Measurements from ENCODE around the gene PDLIM5. TPM values are rescaled to one million over a fixed set of nuclear protein-coding genes. Genes with fewer than 3 reads are reported as not detected.

PDLIM5 gene
- total RNA-seq, 1 donor from 2014 or later, result 71.0 TPM

DNA sequence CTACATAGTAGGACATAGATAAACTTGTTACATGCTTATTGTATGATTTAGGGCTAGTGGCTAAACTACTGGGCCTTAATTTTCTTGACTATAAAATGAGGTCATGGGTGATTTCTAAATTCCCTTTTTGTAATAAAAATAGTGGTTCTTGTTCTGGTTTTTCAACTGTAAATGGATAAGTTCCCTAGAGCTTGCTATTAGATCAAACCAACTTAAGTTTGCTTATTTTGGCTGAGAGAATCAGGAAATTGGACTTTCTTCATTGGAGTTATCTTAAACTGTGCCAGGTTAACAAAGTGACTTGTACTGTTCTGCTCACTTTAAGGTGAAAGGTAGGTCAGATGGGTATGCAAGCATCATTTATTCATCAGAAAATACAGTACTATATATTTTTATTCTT lies 78.3 kb downstream of the PDLIM5 start:
- Mint-ChIP-seq H3K9me3 (no peaks in the 10 kb centered on the region), H3K4me3 (no peak overlapping the region), H3K27ac (ENCODE audit: unreplicated experiment) (no peak overlapping the region), H3K4me1 (peaks cover 3% of the 10 kb centered on the region), H3K36me3 (ENCODE audit: low read depth) (peaks cover 4% of the 10 kb centered on the region), H3K27me3 (ENCODE audit: low read depth) (no peaks in the 10 kb centered on the region)
- TF ChIP-seq, protein P1, sequence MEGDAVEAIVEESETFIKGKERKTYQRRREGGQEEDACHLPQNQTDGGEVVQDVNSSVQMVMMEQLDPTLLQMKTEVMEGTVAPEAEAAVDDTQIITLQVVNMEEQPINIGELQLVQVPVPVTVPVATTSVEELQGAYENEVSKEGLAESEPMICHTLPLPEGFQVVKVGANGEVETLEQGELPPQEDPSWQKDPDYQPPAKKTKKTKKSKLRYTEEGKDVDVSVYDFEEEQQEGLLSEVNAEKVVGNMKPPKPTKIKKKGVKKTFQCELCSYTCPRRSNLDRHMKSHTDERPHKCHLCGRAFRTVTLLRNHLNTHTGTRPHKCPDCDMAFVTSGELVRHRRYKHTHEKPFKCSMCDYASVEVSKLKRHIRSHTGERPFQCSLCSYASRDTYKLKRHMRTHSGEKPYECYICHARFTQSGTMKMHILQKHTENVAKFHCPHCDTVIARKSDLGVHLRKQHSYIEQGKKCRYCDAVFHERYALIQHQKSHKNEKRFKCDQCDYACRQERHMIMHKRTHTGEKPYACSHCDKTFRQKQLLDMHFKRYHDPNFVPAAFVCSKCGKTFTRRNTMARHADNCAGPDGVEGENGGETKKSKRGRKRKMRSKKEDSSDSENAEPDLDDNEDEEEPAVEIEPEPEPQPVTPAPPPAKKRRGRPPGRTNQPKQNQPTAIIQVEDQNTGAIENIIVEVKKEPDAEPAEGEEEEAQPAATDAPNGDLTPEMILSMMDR (conservative IDR thresholded peaks at IDR 0.05), result no peak
- no peak for DNase-seq (ENCODE audit: low read depth, low spot score)

DNA sequence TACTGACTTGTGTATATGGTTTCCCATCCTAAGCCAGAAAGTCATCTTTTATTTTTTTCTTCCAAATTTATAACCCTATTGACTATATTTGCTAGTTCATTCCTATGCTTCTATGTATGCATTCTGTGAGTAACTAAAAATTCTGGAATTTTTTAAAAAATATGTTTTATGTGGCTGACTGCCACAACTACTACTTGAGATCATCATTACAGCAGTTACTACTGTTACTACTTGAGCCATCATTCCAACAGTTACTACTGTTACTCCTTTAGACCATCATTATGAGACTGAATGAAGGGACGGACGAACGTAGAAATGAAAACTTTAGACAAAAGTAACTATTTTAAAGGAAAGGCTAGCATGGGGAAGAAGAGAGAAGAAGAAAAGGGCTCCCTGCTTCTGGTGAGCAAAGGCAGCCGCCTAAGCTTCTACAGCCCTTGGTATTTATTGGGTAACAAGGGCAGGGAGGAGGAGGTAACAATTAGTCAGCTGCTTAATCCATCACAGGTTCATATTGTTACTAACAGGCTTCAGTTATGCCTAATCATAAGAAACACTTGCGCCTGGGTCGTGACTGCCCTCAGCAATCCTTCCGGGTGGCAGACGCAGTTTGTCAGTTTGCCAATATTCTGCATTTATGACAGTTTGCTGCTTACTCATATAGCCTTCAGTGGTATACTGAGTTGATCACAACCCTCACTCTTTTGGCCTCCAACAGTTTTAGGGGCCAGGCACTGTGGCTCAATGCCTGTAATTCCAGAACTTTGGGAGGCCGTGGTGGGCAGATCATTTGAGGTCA lies 80.4 kb downstream of the PDLIM5 start:
- Mint-ChIP-seq H3K4me3 (no peak overlapping the region), H3K27ac (ENCODE audit: unreplicated experiment) (no peak overlapping the region), H3K27me3 (ENCODE audit: low read depth) (no peaks in the 10 kb centered on the region), H3K36me3 (ENCODE audit: low read depth) (peaks cover 4% of the 10 kb centered on the region), H3K9me3 (no peaks in the 10 kb centered on the region), H3K4me1 (peaks cover 18% of the 10 kb centered on the region)
- TF ChIP-seq, protein P1 (conservative IDR thresholded peaks at IDR 0.05), result no peak
- no peak for DNase-seq (ENCODE audit: low read depth, low spot score)

DNA sequence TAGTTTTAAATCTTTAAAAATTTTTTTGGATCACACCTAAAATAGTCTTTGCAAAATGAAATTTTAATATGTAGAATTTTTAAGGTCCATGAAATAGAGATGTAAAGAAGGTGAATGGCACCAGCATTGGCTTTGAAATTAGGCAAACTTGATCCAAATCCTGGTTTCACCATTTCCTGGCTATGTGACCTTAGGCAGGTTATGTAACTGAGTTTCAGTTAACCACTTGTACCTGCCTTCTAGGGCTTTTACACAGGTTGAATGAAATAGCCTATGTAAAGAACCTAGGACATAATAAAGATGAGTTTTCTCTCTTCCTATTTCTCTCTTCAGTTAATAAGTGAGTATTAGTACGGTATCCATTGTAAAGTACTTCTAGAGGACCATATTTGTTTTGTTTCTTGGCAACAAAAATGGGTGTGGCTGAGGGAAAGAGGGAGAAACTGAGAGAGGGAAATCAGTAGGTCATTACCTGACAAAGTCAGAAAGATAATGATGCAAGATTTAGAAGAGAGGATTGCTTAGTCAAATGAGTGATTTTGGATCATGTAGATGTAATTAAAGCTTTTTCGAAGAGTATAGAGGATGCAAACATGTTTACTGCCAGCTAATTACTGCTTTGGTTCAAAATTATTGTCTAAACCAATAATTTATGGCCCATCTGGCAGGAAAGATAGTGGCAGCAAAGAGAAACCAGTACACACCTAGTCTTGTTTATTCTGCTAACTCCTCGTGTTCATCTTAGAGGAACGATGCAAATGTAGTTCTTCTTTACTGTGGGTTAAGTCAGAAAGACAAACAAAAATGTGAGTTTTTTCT lies 81.9 kb downstream of the PDLIM5 start:
- no peak for DNase-seq (ENCODE audit: low read depth, low spot score)
- no peak overlapping the region for H3K4me3 Mint-ChIP-seq
- TF ChIP-seq, protein P1 (conservative IDR thresholded peaks at IDR 0.05), result no peak
- no peaks in the 10 kb centered on the region for H3K27me3 Mint-ChIP-seq (ENCODE audit: low read depth)
- peaks cover 4% of the 10 kb centered on the region for H3K36me3 Mint-ChIP-seq (ENCODE audit: low read depth)
- H3K4me1 Mint-ChIP-seq, result peaks cover 29% of the 10 kb centered on the region
- H3K27ac Mint-ChIP-seq (ENCODE audit: unreplicated experiment), result no peak overlapping the region
- no peaks in the 10 kb centered on the region for H3K9me3 Mint-ChIP-seq

DNA sequence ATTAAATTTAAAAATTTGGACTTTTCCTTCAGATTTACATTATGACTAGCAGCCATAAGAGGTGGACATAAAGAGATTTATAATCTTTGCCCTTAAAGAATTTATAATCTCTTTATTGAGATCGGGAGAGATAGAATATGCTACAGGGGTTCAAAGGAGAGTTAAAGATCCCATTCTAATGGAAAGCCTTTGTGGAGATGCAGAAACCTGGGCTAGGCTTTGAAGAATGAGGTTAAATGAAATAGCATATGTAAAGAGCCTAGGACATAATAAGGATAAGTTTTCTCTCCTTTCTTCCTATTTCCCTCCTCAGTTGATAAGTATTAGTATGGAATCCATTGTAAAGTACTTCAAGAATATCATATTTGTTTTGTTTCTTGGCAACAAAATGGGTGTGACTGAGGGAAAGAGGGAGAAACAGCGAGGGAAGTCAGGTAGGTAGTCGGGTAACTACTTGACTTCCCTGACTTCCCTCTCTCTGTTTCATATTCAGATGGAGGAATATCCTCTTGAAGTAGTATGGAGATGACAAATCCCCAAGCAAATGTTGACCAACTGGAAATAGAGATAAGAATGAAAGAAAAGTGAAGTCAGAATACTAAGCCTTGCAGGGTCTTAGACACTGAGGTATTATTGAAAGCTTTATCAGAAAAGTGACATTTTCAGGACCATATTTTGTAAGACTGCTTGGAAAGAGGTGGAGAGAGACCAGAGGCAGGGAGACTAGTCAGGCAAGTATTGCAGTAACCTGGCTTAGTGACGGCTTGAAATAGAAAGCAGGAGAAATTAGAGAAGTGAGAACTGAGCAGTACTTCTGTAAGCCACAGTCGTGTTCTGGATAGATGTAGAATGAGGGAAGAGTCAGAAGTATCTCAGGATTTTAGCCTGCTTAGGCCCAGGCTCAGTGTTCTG lies 82.9 kb downstream of the PDLIM5 start:
- Mint-ChIP-seq H3K27ac (ENCODE audit: unreplicated experiment) (peak overlapping the region; percentile 2), H3K4me1 (peaks cover 32% of the 10 kb centered on the region)
- TF ChIP-seq, protein P1 (conservative IDR thresholded peaks at IDR 0.05), result no peak

DNA sequence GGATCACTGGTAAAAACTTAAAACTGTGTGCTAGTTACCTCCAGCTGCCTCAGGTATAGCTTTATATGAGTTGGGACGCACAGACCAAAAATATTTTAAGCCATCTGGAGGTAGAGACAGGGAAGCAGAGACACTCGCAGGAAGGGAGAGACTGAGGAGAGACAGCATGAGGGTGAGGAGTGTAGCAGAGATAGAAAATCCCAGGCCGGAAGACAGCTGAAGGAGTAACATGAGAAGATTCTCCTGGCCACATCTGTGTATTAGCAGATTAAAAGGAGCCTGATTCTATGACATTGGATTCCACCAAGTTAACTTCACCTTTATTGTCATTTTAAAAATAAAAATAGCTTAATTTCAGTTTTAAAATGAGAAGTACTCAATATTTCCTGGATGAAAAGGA lies 84.3 kb downstream of the PDLIM5 start:
- H3K27ac Mint-ChIP-seq (ENCODE audit: unreplicated experiment), result no peak overlapping the region

More for the DNA sequence above, 82.9 kb downstream of the PDLIM5 start:
- H3K36me3 Mint-ChIP-seq (ENCODE audit: low read depth), result peaks cover 4% of the 10 kb centered on the region
- no peak overlapping the region for H3K4me3 Mint-ChIP-seq
- H3K27me3 Mint-ChIP-seq (ENCODE audit: low read depth), result no peaks in the 10 kb centered on the region
- DNase-seq (ENCODE audit: low read depth, low spot score), result no peak
- no peaks in the 10 kb centered on the region for H3K9me3 Mint-ChIP-seq

More for the DNA sequence above, 84.3 kb downstream of the PDLIM5 start:
- H3K36me3 Mint-ChIP-seq (ENCODE audit: low read depth), result peaks cover 4% of the 10 kb centered on the region
- H3K4me1 Mint-ChIP-seq, result peaks cover 41% of the 10 kb centered on the region
- H3K9me3 Mint-ChIP-seq, result no peaks in the 10 kb centered on the region
- TF ChIP-seq, protein P1 (conservative IDR thresholded peaks at IDR 0.05), result no peak
- no peak overlapping the region for H3K4me3 Mint-ChIP-seq
- DNase-seq (ENCODE audit: low read depth, low spot score), result no peak
- no peaks in the 10 kb centered on the region for H3K27me3 Mint-ChIP-seq (ENCODE audit: low read depth)

Data from neural crest cell (in vitro differentiated cells).